IMR-90 (cell line): ENCODE results near the gene ADCY4. TPM values are rescaled to one million over a fixed set of nuclear protein-coding genes. Genes with fewer than 3 reads are reported as not detected.
"Not testable (repeated sequence)": the region's sequence is repeated elsewhere in the genome, so short reads cannot be mapped to it uniquely, and the experiment has no call there.

ENCODE experiments used
- ATAC-seq: fragments of 200-7000 bp; cut with Tn5 transposase; 2 replicates; pipeline ENCODE4 v1.9.1; 2020; ENCODE audit warnings: low read depth, mild to moderate bottlenecking, moderate library complexity
- BruUV-seq: library from RNA; stranded (reverse); fragments of 400-500 nt; replicated peaks from 2 replicates; lab custom pipeline; 2021; lab: Mats Ljungman, UMichigan
- CTCF ChIA-PET: fragments of 300-600 bp; formaldehyde crosslinking; extraction: SDS; loops from one replicate; lab custom pipeline; 2021; ENCODE audit warnings: antibody characterized with exemption; lab: Yijun Ruan, JAX
- POLR2A ChIA-PET: fragments of 300-600 bp; sonication (Branson Sonifier 250); formaldehyde crosslinking; loops from one replicate; lab custom pipeline; 2022; ENCODE audit warnings: antibody characterized with exemption; ENCODE audit not compliant: unreplicated experiment; lab: Charles Lee
- DNase-seq: peaks from one replicate; pipeline ENCODE4 v3.0.0; 2013
- H2AFZ ChIP-seq: replicated peaks from 2 replicates; pipeline ENCODE3; 2013; ENCODE audit warnings: low read length, mild to moderate bottlenecking; ENCODE audit not compliant: poor library complexity
- H2AK5ac ChIP-seq: 2 replicates; pipeline ENCODE4 v1.6.1; 2013; ENCODE audit warnings: low read depth, low read length, inconsistent platforms
- H2AK9ac ChIP-seq: replicated peaks from 2 replicates; pipeline ENCODE3; 2013; ENCODE audit warnings: mild to moderate bottlenecking, low read depth, low read length, moderate library complexity; ENCODE audit not compliant: poor library complexity
- H2BK120ac ChIP-seq: 2 replicates; pipeline ENCODE4 v1.6.1; 2013; ENCODE audit warnings: low read depth, low read length, inconsistent platforms
- H2BK15ac ChIP-seq: 3 replicates; pipeline ENCODE4 v1.6.1; 2013; ENCODE audit warnings: low read depth, low read length, inconsistent platforms
- H2BK20ac ChIP-seq: 2 replicates; pipeline ENCODE4 v1.6.1; 2013; ENCODE audit warnings: low read depth, mild to moderate bottlenecking, inconsistent platforms, low read length, moderate library complexity
- H2BK5ac ChIP-seq: 2 replicates; pipeline ENCODE4 v1.6.1; 2013; ENCODE audit warnings: mild to moderate bottlenecking, low read depth, low read length, inconsistent platforms; ENCODE audit not compliant: poor library complexity, severe bottlenecking
- H3K14ac ChIP-seq: replicated peaks from 2 replicates; pipeline ENCODE4 v1.6.1; 2013; ENCODE audit warnings: low read depth, low read length, inconsistent platforms
- H3K18ac ChIP-seq: 2 replicates; pipeline ENCODE4 v1.6.1; 2013; ENCODE audit warnings: low read depth, low read length, control low read depth
- H3K23ac ChIP-seq: 2 replicates; pipeline ENCODE4 v1.6.1; 2013; ENCODE audit warnings: low read depth, low read length, inconsistent platforms
- H3K27ac ChIP-seq: 2 replicates; pipeline ENCODE4 v1.5.1; 2013; ENCODE audit warnings: mild to moderate bottlenecking, control low read depth, low read length; ENCODE audit not compliant: insufficient read depth
- H3K27me3 ChIP-seq: 2 replicates; pipeline ENCODE4 v1.6.1; 2013; ENCODE audit warnings: low read length; ENCODE audit not compliant: control insufficient read depth, insufficient read depth
- H3K36me3 ChIP-seq: 2 replicates; pipeline ENCODE4 v1.6.1; 2013; ENCODE audit warnings: low read length, mixed read lengths; ENCODE audit not compliant: control insufficient read depth, insufficient read depth
- H3K4ac ChIP-seq: 2 replicates; pipeline ENCODE4 v1.6.1; 2013; ENCODE audit warnings: low read depth, low read length, inconsistent platforms
- H3K4me1 ChIP-seq: 2 replicates; pipeline ENCODE4 v1.6.1; 2013; ENCODE audit warnings: low read length, mixed read lengths; ENCODE audit not compliant: control insufficient read depth, insufficient read depth
- H3K4me2 ChIP-seq: 2 replicates; pipeline ENCODE4 v1.6.1; 2013; ENCODE audit warnings: low read depth, mild to moderate bottlenecking, control low read depth, low read length, moderate library complexity
- H3K4me3 ChIP-seq: 2 replicates; pipeline ENCODE4 v1.5.1; 2013; ENCODE audit warnings: low read depth, mild to moderate bottlenecking, control low read depth, low read length, moderate library complexity; ENCODE audit not compliant: insufficient read depth
- H3K56ac ChIP-seq: 2 replicates; pipeline ENCODE4 v1.6.1; 2013; ENCODE audit warnings: low read length, inconsistent platforms; ENCODE audit not compliant: insufficient read depth; ENCODE audit errors: extremely low read depth
- H3K79me1 ChIP-seq, 2 experiments: 2 replicates each; pipeline ENCODE4 v1.6.1; 2013; ENCODE audit warnings: low read length in 2 of 2, inconsistent platforms in 1 of 2, low read depth in 1 of 2
- H3K9ac ChIP-seq: 2 replicates; pipeline ENCODE4 v1.6.1; 2013; ENCODE audit warnings: low read depth, low read length, control low read depth
- H3K9me1 ChIP-seq: 2 replicates; pipeline ENCODE4 v1.6.1; 2013; ENCODE audit warnings: low read length, inconsistent platforms; ENCODE audit not compliant: insufficient read depth
- H3K9me3 ChIP-seq: 2 replicates; pipeline ENCODE4 v1.6.1; 2013; ENCODE audit warnings: low read length; ENCODE audit not compliant: control insufficient read depth, insufficient read depth
- H4K20me1 ChIP-seq: 2 replicates; pipeline ENCODE4 v1.6.1; 2013; ENCODE audit warnings: low read length, inconsistent platforms; ENCODE audit not compliant: insufficient read depth
- H4K5ac ChIP-seq: 2 replicates; pipeline ENCODE4 v1.6.1; 2013; ENCODE audit warnings: mild to moderate bottlenecking, low read depth, low read length, control low read depth
- H4K8ac ChIP-seq, 2 experiments: 2 replicates each; pipeline ENCODE4 v1.6.1; 2013; ENCODE audit warnings: low read depth in 2 of 2, low read length in 2 of 2, control low read depth in 1 of 2, inconsistent platforms in 1 of 2
- H4K91ac ChIP-seq: 2 replicates; pipeline ENCODE4 v1.6.1; 2013; ENCODE audit warnings: low read depth, low read length, inconsistent platforms; ENCODE audit not compliant: insufficient read depth
- WGBS, 2 experiments: methylation state at CpG; one replicate each; pipeline versions ENCODE4 v1.1.5 to v1.1.7; 2013; ENCODE audit warnings: missing lambda C conversion rate in 2 of 2; ENCODE audit not compliant: insufficient read length in 1 of 2; ENCODE audit errors: extremely low coverage in 2 of 2; 5-methylcytosine and 5-hydroxymethylcytosine counted together
- dilution Hi-C: fragments of 300-500 bp; cut with HindIII; formaldehyde crosslinking; loops from one replicate; pipeline ENCODE4 v1.14.3; 2018; ENCODE audit warnings: low sequenced_read_pairs; ENCODE audit not compliant: unreplicated experiment
- in situ Hi-C: fragments of 300-500 bp; cut with MboI; formaldehyde crosslinking; loops from 3 replicates; pipeline ENCODE4 v1.14.3; 2019; ENCODE audit warnings: low sequenced_read_pairs, inconsistent platforms, mixed read lengths
- intact Hi-C: fragments of 100-400 bp; cut with micrococcal nuclease; formaldehyde crosslinking; loops from 2 replicates; pipeline ENCODE4 v1.10.0; 2022
- polyA plus RNA-seq, 3 experiments: library from polyadenylated mRNA; depleted of rRNA; stranded (reverse); fragments of >200 nt; gene quantifications; 2 replicates each; pipeline ENCODE4 v1.2.3, GENCODE V29; 2012; ENCODE audit warnings: low replicate concordance in 1 of 3
- total RNA-seq: library from RNA; depleted of rRNA; stranded (reverse); fragments of >200 nt; gene quantifications from 2 replicates; pipeline ENCODE4 v1.2.3, GENCODE V29; 2012

Gene ADCY4
- total and polyA plus RNA-seq, 2 of the 4 experiments (the other 2 are of a cell fraction) = not detected

GRCh38 chr14:24354482-24354825, 19.6 kb upstream of the ADCY4 start:
- WGBS, 2 experiments = no CpG with 5 or more reads among the region's 3 CpGs
- DNase-seq, H2AK9ac ChIP-seq, H2AFZ ChIP-seq, H4K20me1 ChIP-seq, H4K5ac ChIP-seq, H4K91ac ChIP-seq, ATAC-seq, H3K18ac ChIP-seq, H3K79me1 ChIP-seq, POLR2A ChIA-PET, in situ Hi-C loops, H2BK20ac ChIP-seq, H2BK15ac ChIP-seq, BruUV-seq, H3K9ac ChIP-seq, H3K56ac ChIP-seq, H3K4me1 ChIP-seq, dilution Hi-C loops, H3K23ac ChIP-seq, H3K9me3 ChIP-seq, H3K14ac ChIP-seq, H3K4me3 ChIP-seq, H2BK120ac ChIP-seq, H3K4ac ChIP-seq, H3K4me2 ChIP-seq, H3K9me1 ChIP-seq, H3K27me3 ChIP-seq, H4K8ac ChIP-seq, H3K36me3 ChIP-seq: not testable (repeated sequence)
- intact Hi-C loops = loop anchor here (1.0 kb wide), 1 partner anchor 11 kb away; no protein-coding TSS in a partner anchor
- 0 out of 2 replicates have a peak overlapping the region, but pooled peaks have one; percentile 36 for H2AK5ac ChIP-seq
- CTCF ChIA-PET = interaction anchor here (0.6 kb wide), 2 partner anchors 21 to 81 kb away, joined by 4 to 8 read pairs; no protein-coding TSS in a partner anchor
- H2BK5ac ChIP-seq = peak overlapping the region; percentile 5
- H3K27ac ChIP-seq = peak overlapping the region; percentile 71; the same call in 1 of the 2 replicates
